Colonic mucosa (tissue), 4 donors: ENCODE data around the gene PLPPR5. TPM values are rescaled to one million over a fixed set of nuclear protein-coding genes. Genes with fewer than 3 reads are reported as not detected.
"Not testable (repeated sequence)": the region's sequence is repeated elsewhere in the genome, so short reads cannot be mapped to it uniquely, and the experiment has no call there.

Experiments
- DNase-seq: peaks from one replicate; pipeline ENCODE4 v3.0.0-alpha.2; 2020
- H3K27ac ChIP-seq: fragments of 200-600 bp; one replicate; pipeline ENCODE4 v1.8.0; 2021
- H3K27me3 ChIP-seq: fragments of 200-600 bp; one replicate; pipeline ENCODE4 v1.8.0; 2021
- H3K36me3 ChIP-seq: fragments of 200-600 bp; one replicate; pipeline ENCODE4 v1.8.0; 2021
- H3K4me1 ChIP-seq: fragments of 200-600 bp; one replicate; pipeline ENCODE4 v1.8.0; 2021; ENCODE audit warnings: mild to moderate bottlenecking
- H3K4me3 ChIP-seq: fragments of 200-600 bp; one replicate; pipeline ENCODE4 v1.8.0; 2021
- H3K9ac ChIP-seq, 2 donors: one replicate each; pipeline ENCODE4 v1.7.0; 2013; ENCODE audit warnings: control low read depth in 2 of 2, low read depth in 2 of 2, low read length in 2 of 2
- H3K9me3 ChIP-seq: fragments of 200-600 bp; one replicate; pipeline ENCODE4 v1.8.0; 2021
- CTCF ChIP-seq: fragments of 200-600 bp; IDR thresholded peaks from one replicate; pipeline ENCODE4 v1.8.0; 2022; ENCODE audit warnings: antibody characterized with exemption, mild to moderate bottlenecking
- intact Hi-C: fragments of 100-400 bp; cut with DNase I; formaldehyde crosslinking; loops from one replicate; pipeline ENCODE4 v1.14.1; 2022
- total RNA-seq, 2 donors: library from RNA; stranded (reverse); fragmentation: NEBNext Ultra II Directional in 1 of 2; extraction: Animal tissue kit (Norgen Biotek cat#: 25700) in 1 of 2; gene quantifications; one replicate each; pipeline ENCODE4 v1.2.1, GENCODE V29; 2021
- donor health status: healthy.
- donor health status: DM: no; HTN: no; CAD: no.
- donor health status: DM: no; HTN: no; CAD: no.

The PLPPR5 gene
- total RNA-seq, 2 donors from 2014 or later = 0.16 TPM; not detected in 1

- DNase-seq = no peak
- Histone ChIP-seq H3K4me1 (no peaks in the 10 kb centered on the region), H3K9ac (no peak overlapping the region), H3K27me3 (no peaks in the 10 kb centered on the region), H3K4me3 (no peak overlapping the region), H3K27ac (no peak overlapping the region), H3K9me3 (no peaks in the 10 kb centered on the region), H3K36me3 (no peaks in the 10 kb centered on the region)
- intact Hi-C loops = no loop called here
- TF ChIP-seq CTCF = no peak
These were observed 122.8 kb downstream of the PLPPR5 start for GRCh38 chr1:98881901-98882300.

- DNase-seq, H3K9ac ChIP-seq, H3K4me3 ChIP-seq, H3K27ac ChIP-seq, H3K36me3 ChIP-seq, intact Hi-C loops, H3K4me1 ChIP-seq, H3K9me3 ChIP-seq, H3K27me3 ChIP-seq: not testable (repeated sequence)
These were observed 123.4 kb downstream of the PLPPR5 start for GRCh38 chr1:98881234-98881633.

- no peak overlapping the region for H3K27ac ChIP-seq
- no peaks in the 10 kb centered on the region for H3K36me3 ChIP-seq
- H3K4me3 ChIP-seq = no peak overlapping the region
- peak; percentile 63 for DNase-seq
- TF ChIP-seq CTCF = no peak
- H3K9ac ChIP-seq = no peak overlapping the region
- H3K27me3 ChIP-seq = no peaks in the 10 kb centered on the region
- intact Hi-C loops = no loop called here
- no peaks in the 10 kb centered on the region for H3K9me3 ChIP-seq
- no peaks in the 10 kb centered on the region for H3K4me1 ChIP-seq
These were observed 129.8 kb downstream of the PLPPR5 start for GRCh38 chr1:98874828-98875227.

GRCh38 chr1:98870959-98871903 lies 133.4 kb downstream of the PLPPR5 start:
- Histone ChIP-seq H3K4me3 (no peak overlapping the region), H3K27me3 (no peaks in the 10 kb centered on the region), H3K4me1 (no peaks in the 10 kb centered on the region), H3K9ac (peak overlapping the region in 1 of 2 donors; percentile 17), H3K27ac (peak overlapping the region; percentile 55), H3K36me3 (no peaks in the 10 kb centered on the region), H3K9me3 (no peaks in the 10 kb centered on the region)
- no peak for TF ChIP-seq CTCF
- DNase-seq = peak; percentile 19
- intact Hi-C loops = no loop called here

GRCh38 chr1:98865796-98866195 lies 138.9 kb downstream of the PLPPR5 start:
- Histone ChIP-seq H3K9me3 (no peaks in the 10 kb centered on the region), H3K9ac (no peak overlapping the region), H3K27me3 (no peaks in the 10 kb centered on the region), H3K36me3 (no peaks in the 10 kb centered on the region), H3K4me1 (no peaks in the 10 kb centered on the region), H3K4me3 (no peak overlapping the region), H3K27ac (no peak overlapping the region)
- TF ChIP-seq CTCF = no peak
- intact Hi-C loops = no loop called here
- peak; percentile 24 for DNase-seq

GRCh38 chr1:98860329-98860728 lies 144.3 kb downstream of the PLPPR5 start:
- intact Hi-C loops = no loop called here
- no peak for TF ChIP-seq CTCF
- Histone ChIP-seq H3K36me3 (no peaks in the 10 kb centered on the region), H3K4me3 (no peak overlapping the region), H3K4me1 (no peaks in the 10 kb centered on the region), H3K27ac (no peak overlapping the region), H3K9ac (no peak overlapping the region), H3K27me3 (no peaks in the 10 kb centered on the region), H3K9me3 (no peaks in the 10 kb centered on the region)
- no peak for DNase-seq
